ENCODE data around the gene WDR3.
"Not testable (repeated sequence)": the region's sequence is repeated elsewhere in the genome, so short reads cannot be mapped to it uniquely, and the experiment has no call there.

The WDR3 gene

DNA sequence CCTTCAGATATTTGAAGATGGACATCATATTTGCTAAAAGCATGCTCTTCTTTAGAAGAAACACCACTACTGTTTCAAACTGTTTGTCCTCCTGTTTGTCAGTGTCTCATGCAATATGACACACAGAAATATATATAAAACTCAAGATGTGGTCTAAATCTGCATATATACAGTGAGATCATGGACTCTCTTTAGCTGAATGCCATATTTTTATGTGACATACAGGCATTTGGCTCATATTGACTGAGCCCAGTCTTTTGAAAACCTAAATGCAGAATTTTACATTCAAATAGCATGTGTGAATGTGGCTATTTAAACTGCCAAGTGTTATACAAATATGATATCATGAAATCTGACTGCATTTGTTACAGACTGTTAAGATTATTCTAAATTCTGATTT is 18.5 kb upstream of the WDR3 start:
- Histone ChIP-seq H3K4me3 (IDR thresholded peaks at IDR 0.05; ENCODE audit: insufficient read depth, low read depth, low read length) (no peak overlapping the region), H4K20me1 (ENCODE audit: insufficient read depth) (no peaks in the 10 kb centered on the region), H3K4me1 (ENCODE audit: low read depth, poor library complexity, severe bottlenecking) (no peaks in the 10 kb centered on the region), H3K36me3 (ENCODE audit: insufficient read depth) (no peaks in the 10 kb centered on the region), H3K27ac (no peak overlapping the region), H3K4me2 (no peak overlapping the region), H3K79me2 (ENCODE audit: insufficient read depth, low read depth) (no peaks in the 10 kb centered on the region), H3K9ac (no peak overlapping the region), H3K27me3 (ENCODE audit: insufficient read depth, low read depth) (no peaks in the 10 kb centered on the region), H2AFZ (ENCODE audit: low read depth) (no peak overlapping the region)
- TF ChIP-seq, protein P1, sequence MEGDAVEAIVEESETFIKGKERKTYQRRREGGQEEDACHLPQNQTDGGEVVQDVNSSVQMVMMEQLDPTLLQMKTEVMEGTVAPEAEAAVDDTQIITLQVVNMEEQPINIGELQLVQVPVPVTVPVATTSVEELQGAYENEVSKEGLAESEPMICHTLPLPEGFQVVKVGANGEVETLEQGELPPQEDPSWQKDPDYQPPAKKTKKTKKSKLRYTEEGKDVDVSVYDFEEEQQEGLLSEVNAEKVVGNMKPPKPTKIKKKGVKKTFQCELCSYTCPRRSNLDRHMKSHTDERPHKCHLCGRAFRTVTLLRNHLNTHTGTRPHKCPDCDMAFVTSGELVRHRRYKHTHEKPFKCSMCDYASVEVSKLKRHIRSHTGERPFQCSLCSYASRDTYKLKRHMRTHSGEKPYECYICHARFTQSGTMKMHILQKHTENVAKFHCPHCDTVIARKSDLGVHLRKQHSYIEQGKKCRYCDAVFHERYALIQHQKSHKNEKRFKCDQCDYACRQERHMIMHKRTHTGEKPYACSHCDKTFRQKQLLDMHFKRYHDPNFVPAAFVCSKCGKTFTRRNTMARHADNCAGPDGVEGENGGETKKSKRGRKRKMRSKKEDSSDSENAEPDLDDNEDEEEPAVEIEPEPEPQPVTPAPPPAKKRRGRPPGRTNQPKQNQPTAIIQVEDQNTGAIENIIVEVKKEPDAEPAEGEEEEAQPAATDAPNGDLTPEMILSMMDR (conservative IDR thresholded peaks at IDR 0.05; ENCODE audit: low read depth, low read length): no peak

- no peaks in the 10 kb centered on the region for H3K79me2 ChIP-seq (ENCODE audit: insufficient read depth, low read depth)
- H3K4me1 ChIP-seq (ENCODE audit: low read depth, poor library complexity, severe bottlenecking): no peaks in the 10 kb centered on the region
- TF ChIP-seq, protein P1 (conservative IDR thresholded peaks at IDR 0.05; ENCODE audit: low read depth, low read length): no peak
- H3K36me3 ChIP-seq (ENCODE audit: insufficient read depth): no peaks in the 10 kb centered on the region
- no peaks in the 10 kb centered on the region for H3K27me3 ChIP-seq (ENCODE audit: insufficient read depth, low read depth)
- no peak overlapping the region for H3K4me2 ChIP-seq
- H4K20me1 ChIP-seq (ENCODE audit: insufficient read depth): no peaks in the 10 kb centered on the region
- H2AFZ ChIP-seq (ENCODE audit: low read depth): no peak overlapping the region
- no peak overlapping the region for H3K4me3 ChIP-seq (IDR thresholded peaks at IDR 0.05; ENCODE audit: insufficient read depth, low read depth, low read length)
- H3K9ac ChIP-seq: no peak overlapping the region
- no peak overlapping the region for H3K27ac ChIP-seq
These were observed 10.2 kb upstream of the WDR3 start for GRCh38 chr1:117919376-117919775.

GRCh38 chr1:117921991-117922390 is 7.5 kb upstream of the WDR3 start:
- Histone ChIP-seq H3K79me2 (ENCODE audit: insufficient read depth, low read depth) (no peaks in the 10 kb centered on the region), H2AFZ (ENCODE audit: low read depth) (no peak overlapping the region), H3K27me3 (ENCODE audit: insufficient read depth, low read depth) (no peaks in the 10 kb centered on the region), H3K27ac (no peak overlapping the region), H3K9ac (no peak overlapping the region), H4K20me1 (ENCODE audit: insufficient read depth) (no peaks in the 10 kb centered on the region), H3K4me1 (ENCODE audit: low read depth, poor library complexity, severe bottlenecking) (no peaks in the 10 kb centered on the region), H3K36me3 (ENCODE audit: insufficient read depth) (no peaks in the 10 kb centered on the region), H3K4me2 (no peak overlapping the region), H3K4me3 (IDR thresholded peaks at IDR 0.05; ENCODE audit: insufficient read depth, low read depth, low read length) (no peak overlapping the region)
- TF ChIP-seq, protein P1 (conservative IDR thresholded peaks at IDR 0.05; ENCODE audit: low read depth, low read length): no peak

DNA sequence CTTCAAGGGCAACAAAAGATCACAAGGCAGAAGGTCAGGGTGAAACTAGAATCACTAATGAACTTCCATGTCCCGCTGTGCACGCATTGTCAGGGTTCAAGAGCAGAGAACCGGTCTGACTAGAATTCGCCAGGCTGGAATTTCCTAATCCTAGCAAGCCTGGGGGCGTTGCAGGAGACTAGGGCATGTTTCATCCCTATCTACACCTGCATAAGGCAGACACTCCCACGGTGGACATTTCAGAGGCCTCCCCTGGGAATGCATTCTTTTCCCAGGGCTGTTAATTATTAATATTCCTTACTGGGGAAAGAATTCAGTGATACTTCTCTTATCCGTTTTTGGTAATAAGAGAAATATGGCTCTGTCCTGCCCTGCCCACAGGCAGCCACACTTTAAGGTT is 6.8 kb upstream of the WDR3 start:
- not testable (repeated sequence) for H3K9ac ChIP-seq; H3K4me1 ChIP-seq (ENCODE audit: low read depth, poor library complexity, severe bottlenecking); H3K36me3 ChIP-seq (ENCODE audit: insufficient read depth); H2AFZ ChIP-seq (ENCODE audit: low read depth); H4K20me1 ChIP-seq (ENCODE audit: insufficient read depth); H3K4me2 ChIP-seq; H3K4me3 ChIP-seq (IDR thresholded peaks at IDR 0.05; ENCODE audit: insufficient read depth, low read depth, low read length); H3K27ac ChIP-seq; H3K79me2 ChIP-seq (ENCODE audit: insufficient read depth, low read depth); H3K27me3 ChIP-seq (ENCODE audit: insufficient read depth, low read depth)

GRCh38 chr1:117925981-117926380 is 3.6 kb upstream of the WDR3 start:
- Histone ChIP-seq H3K27ac (no peak overlapping the region), H3K4me1 (ENCODE audit: low read depth, poor library complexity, severe bottlenecking) (peaks cover 9% of the 10 kb centered on the region), H3K4me3 (IDR thresholded peaks at IDR 0.05; ENCODE audit: insufficient read depth, low read depth, low read length) (no peak overlapping the region), H2AFZ (ENCODE audit: low read depth) (no peak overlapping the region), H4K20me1 (ENCODE audit: insufficient read depth) (no peaks in the 10 kb centered on the region), H3K4me2 (no peak overlapping the region), H3K36me3 (ENCODE audit: insufficient read depth) (no peaks in the 10 kb centered on the region), H3K79me2 (ENCODE audit: insufficient read depth, low read depth) (peaks cover 2% of the 10 kb centered on the region; the same call in 1 of the 2 replicates), H3K9ac (no peak overlapping the region), H3K27me3 (ENCODE audit: insufficient read depth, low read depth) (no peaks in the 10 kb centered on the region)
- TF ChIP-seq, protein P1 (conservative IDR thresholded peaks at IDR 0.05; ENCODE audit: low read depth, low read length): no peak
